Hepatocyte (in vitro differentiated cells): ENCODE measurements around the gene SLIT1.

Experiments used
- EZH2 ChIP-seq: fragments of 200-600 bp; sonication (generic); IDR thresholded peaks from 2 replicates; pipeline ENCODE4 v1.6.1; 2016; ENCODE audit warnings: antibody characterized with exemption, mild to moderate bottlenecking, borderline replicate concordance
- EZH2phosphoT487 ChIP-seq: fragments of 200-600 bp; sonication (generic); IDR thresholded peaks from one replicate; pipeline ENCODE4 v1.6.1; 2018; ENCODE audit warnings: antibody characterized with exemption, mild to moderate bottlenecking, low read depth, moderate library complexity; ENCODE audit not compliant: unreplicated experiment, severe bottlenecking
- TF ChIP-seq, protein P1 (sequence below): fragments of 200-600 bp; sonication (generic); IDR thresholded peaks from 2 replicates; pipeline ENCODE4 v1.5.1; 2016; ENCODE audit warnings: antibody characterized with exemption, mild to moderate bottlenecking; ENCODE audit not compliant: poor library complexity

GRCh38 chr10:97030894-97031293, 154.9 kb downstream of the SLIT1 start:
- TF ChIP-seq, protein P1, sequence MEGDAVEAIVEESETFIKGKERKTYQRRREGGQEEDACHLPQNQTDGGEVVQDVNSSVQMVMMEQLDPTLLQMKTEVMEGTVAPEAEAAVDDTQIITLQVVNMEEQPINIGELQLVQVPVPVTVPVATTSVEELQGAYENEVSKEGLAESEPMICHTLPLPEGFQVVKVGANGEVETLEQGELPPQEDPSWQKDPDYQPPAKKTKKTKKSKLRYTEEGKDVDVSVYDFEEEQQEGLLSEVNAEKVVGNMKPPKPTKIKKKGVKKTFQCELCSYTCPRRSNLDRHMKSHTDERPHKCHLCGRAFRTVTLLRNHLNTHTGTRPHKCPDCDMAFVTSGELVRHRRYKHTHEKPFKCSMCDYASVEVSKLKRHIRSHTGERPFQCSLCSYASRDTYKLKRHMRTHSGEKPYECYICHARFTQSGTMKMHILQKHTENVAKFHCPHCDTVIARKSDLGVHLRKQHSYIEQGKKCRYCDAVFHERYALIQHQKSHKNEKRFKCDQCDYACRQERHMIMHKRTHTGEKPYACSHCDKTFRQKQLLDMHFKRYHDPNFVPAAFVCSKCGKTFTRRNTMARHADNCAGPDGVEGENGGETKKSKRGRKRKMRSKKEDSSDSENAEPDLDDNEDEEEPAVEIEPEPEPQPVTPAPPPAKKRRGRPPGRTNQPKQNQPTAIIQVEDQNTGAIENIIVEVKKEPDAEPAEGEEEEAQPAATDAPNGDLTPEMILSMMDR: no peak
- TF ChIP-seq EZH2: no peak
- TF ChIP-seq EZH2phosphoT487: no peak
